Endodermal cell (in vitro differentiated cells): ENCODE measurements around the gene TMEM151A. TPM values are rescaled to one million over a fixed set of nuclear protein-coding genes. Genes with fewer than 3 reads are reported as not detected.

Source experiments
- DNase-seq: peaks from one replicate; pipeline ENCODE4 v3.0.0-alpha.2; 2017
- H3K27ac ChIP-seq: 2 replicates; pipeline ENCODE4 v1.5.1; 2013; ENCODE audit warnings: mild to moderate bottlenecking, low read depth, low read length, moderate library complexity
- H3K27me3 ChIP-seq: 2 replicates; pipeline ENCODE4 v1.6.1; 2013; ENCODE audit warnings: mild to moderate bottlenecking, low read length, moderate library complexity; ENCODE audit not compliant: insufficient read depth, control insufficient read depth, poor library complexity, severe bottlenecking
- H3K36me3 ChIP-seq: 2 replicates; pipeline ENCODE4 v1.7.0; 2013; ENCODE audit warnings: mild to moderate bottlenecking, low read length, moderate library complexity; ENCODE audit not compliant: control insufficient read depth, insufficient read depth
- H3K4me1 ChIP-seq: one replicate; pipeline ENCODE4 v1.7.0; 2013; ENCODE audit warnings: low read length; ENCODE audit not compliant: control insufficient read depth, insufficient read depth
- H3K4me3 ChIP-seq: 2 replicates; pipeline ENCODE4 v1.5.1; 2013; ENCODE audit warnings: mild to moderate bottlenecking, low read length, moderate library complexity
- H3K9ac ChIP-seq: 2 replicates; pipeline ENCODE4 v1.6.1; 2013; ENCODE audit warnings: mild to moderate bottlenecking, low read length, moderate library complexity; ENCODE audit not compliant: poor library complexity, severe bottlenecking; ENCODE audit errors: extremely low read depth
- H3K9me3 ChIP-seq: 2 replicates; pipeline ENCODE4 v1.6.1; 2013; ENCODE audit warnings: mild to moderate bottlenecking, low read length, moderate library complexity; ENCODE audit not compliant: control insufficient read depth
- H3K27ac Mint-ChIP-seq: 2 replicates; pipeline ENCODE4 v1.8.0; 2020; ENCODE audit warnings: mixed read lengths
- H3K27me3 Mint-ChIP-seq: 2 replicates; pipeline ENCODE4 v1.8.0; 2021; ENCODE audit warnings: mild to moderate bottlenecking, mixed read lengths; ENCODE audit not compliant: insufficient read depth
- H3K36me3 Mint-ChIP-seq: 2 replicates; pipeline ENCODE4 v1.8.0; 2020; ENCODE audit warnings: low read depth, mixed read lengths
- H3K4me1 Mint-ChIP-seq: 2 replicates; pipeline ENCODE4 v1.8.0; 2020; ENCODE audit warnings: mixed read lengths
- H3K4me3 Mint-ChIP-seq: 2 replicates; pipeline ENCODE4 v1.8.0; 2020; ENCODE audit warnings: mild to moderate bottlenecking, moderate library complexity, mixed read lengths
- H3K9me3 Mint-ChIP-seq: 2 replicates; pipeline ENCODE4 v1.8.0; 2020; ENCODE audit warnings: mild to moderate bottlenecking, mixed read lengths
- WGBS, 2 experiments: methylation state at CpG; one replicate each; pipeline versions ENCODE4 v1.1.5 to v1.1.7; 2013; ENCODE audit warnings: missing lambda C conversion rate in 2 of 2, mixed read lengths in 1 of 2; ENCODE audit not compliant: insufficient coverage in 1 of 2, insufficient read length in 1 of 2; 5-methylcytosine and 5-hydroxymethylcytosine counted together
- total RNA-seq, 2 donors: library from RNA; stranded (reverse); fragmentation: NEBNext Ultra II Directional in 1 of 2; extraction: Animal tissue kit (Norgen Biotek cat#: 25700) in 1 of 2; gene quantifications; 2 replicates in 1 of 2; 3 replicates in 1 of 2; pipeline ENCODE4 v1.2.1, GENCODE V29; 2021
- TF ChIP-seq, protein P1 (sequence below): fragments of 200-600 bp; sonication (generic); conservative IDR thresholded peaks from 2 replicates; pipeline ENCODE4 v1.5.0; 2021; ENCODE audit warnings: antibody characterized with exemption, mild to moderate bottlenecking

Gene TMEM151A
- total RNA-seq, 2 donors from 2014 or later = 0.20 TPM; not detected in 1

DNA sequence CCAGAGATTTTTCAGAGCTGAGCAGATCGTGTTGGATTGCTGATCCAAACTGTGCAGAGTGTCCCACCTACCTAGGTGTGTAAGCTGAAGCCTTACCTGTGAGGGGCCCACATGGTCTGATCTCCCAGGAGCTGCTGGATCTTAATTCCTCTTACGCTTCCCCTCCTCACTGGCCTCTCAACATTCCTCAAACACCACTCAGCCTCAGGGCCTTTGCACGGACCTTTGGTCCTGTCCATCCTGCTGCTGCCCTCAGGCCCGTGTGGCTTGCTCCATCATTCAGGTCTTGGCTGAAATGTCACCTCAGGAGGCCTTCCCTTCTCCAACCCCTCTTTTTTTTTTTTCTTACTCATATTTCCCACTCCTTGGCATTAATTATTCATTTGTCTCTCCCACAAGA, 44.4 kb upstream of the TMEM151A start:
- 95 to 96% methylated on average over 3 to 4 of the region's 4 CpGs for WGBS, 2 experiments

DNA sequence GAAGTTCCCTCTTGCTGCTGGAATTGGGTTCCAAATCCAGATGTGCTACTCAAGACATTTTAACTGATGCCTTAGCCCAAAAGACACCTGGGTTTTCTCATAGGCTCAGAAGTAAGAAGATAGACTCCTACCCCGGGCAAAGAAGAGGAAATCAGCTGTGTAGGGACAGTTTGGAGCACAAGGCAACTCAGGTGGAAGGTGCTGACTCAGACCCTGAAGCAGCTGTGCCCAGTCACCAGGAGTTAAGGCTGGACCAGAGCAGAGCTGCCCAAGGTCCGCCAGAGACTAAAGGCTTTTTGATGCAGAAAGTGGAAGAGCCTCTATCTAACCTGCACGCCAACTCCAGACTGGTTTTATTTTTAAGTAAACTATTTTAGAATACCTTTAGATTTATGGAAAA, 43.9 kb upstream of the TMEM151A start:
- no peaks in the 10 kb centered on the region for H3K9me3 ChIP-seq
- H3K27me3 ChIP-seq = no peaks in the 10 kb centered on the region
- WGBS, 2 experiments = 93% methylated on average over 3 of the region's 3 CpGs
- DNase-seq = no peak
- no peak overlapping the region for H3K27ac ChIP-seq
- H3K36me3 ChIP-seq = peaks cover 19% of the 10 kb centered on the region
- Mint-ChIP-seq H3K36me3 (peaks cover 18% of the 10 kb centered on the region), H3K27me3 (no peaks in the 10 kb centered on the region), H3K4me3 (no peak overlapping the region), H3K9me3 (no peaks in the 10 kb centered on the region), H3K27ac (no peak overlapping the region), H3K4me1 (peaks cover 5% of the 10 kb centered on the region)
- H3K4me3 ChIP-seq = no peak overlapping the region
- H3K9ac ChIP-seq = no peak overlapping the region
- no peaks in the 10 kb centered on the region for H3K4me1 ChIP-seq
- TF ChIP-seq, protein P1, sequence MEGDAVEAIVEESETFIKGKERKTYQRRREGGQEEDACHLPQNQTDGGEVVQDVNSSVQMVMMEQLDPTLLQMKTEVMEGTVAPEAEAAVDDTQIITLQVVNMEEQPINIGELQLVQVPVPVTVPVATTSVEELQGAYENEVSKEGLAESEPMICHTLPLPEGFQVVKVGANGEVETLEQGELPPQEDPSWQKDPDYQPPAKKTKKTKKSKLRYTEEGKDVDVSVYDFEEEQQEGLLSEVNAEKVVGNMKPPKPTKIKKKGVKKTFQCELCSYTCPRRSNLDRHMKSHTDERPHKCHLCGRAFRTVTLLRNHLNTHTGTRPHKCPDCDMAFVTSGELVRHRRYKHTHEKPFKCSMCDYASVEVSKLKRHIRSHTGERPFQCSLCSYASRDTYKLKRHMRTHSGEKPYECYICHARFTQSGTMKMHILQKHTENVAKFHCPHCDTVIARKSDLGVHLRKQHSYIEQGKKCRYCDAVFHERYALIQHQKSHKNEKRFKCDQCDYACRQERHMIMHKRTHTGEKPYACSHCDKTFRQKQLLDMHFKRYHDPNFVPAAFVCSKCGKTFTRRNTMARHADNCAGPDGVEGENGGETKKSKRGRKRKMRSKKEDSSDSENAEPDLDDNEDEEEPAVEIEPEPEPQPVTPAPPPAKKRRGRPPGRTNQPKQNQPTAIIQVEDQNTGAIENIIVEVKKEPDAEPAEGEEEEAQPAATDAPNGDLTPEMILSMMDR = no peak

More for the DNA sequence above, 44.4 kb upstream of the TMEM151A start:
- no peaks in the 10 kb centered on the region for H3K27me3 Mint-ChIP-seq
- Histone ChIP-seq H3K4me3 (no peak overlapping the region), H3K36me3 (peaks cover 22% of the 10 kb centered on the region), H3K27me3 (no peaks in the 10 kb centered on the region), H3K9ac (no peak overlapping the region), H3K27ac (no peak overlapping the region), H3K9me3 (no peaks in the 10 kb centered on the region), H3K4me1 (no peaks in the 10 kb centered on the region)
- peaks cover 23% of the 10 kb centered on the region for H3K36me3 Mint-ChIP-seq
- DNase-seq = no peak
- TF ChIP-seq, protein P1 = no peak
- no peak overlapping the region for H3K27ac Mint-ChIP-seq
- peaks cover 5% of the 10 kb centered on the region for H3K4me1 Mint-ChIP-seq
- no peaks in the 10 kb centered on the region for H3K9me3 Mint-ChIP-seq
- no peak overlapping the region for H3K4me3 Mint-ChIP-seq

DNA sequence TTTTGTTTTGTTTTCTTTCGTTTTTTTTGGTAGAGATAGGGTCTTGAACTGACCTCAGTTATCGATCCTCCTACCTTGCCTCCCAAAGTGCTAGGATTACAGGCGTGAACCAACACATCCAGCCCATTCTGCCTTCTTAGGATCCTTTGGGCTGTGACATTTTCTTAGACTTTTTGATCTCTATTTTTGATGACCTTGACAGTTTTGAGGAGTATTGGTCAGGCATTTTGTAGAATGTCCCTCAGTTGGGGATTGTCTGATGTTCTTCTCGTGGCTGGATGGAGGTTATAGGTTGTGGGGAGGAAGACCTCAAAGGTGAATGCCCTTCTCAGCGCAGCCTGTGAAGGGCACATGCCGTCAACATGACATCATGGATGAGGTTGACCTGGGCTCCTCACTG, 42.8 kb upstream of the TMEM151A start:
- H3K9me3 ChIP-seq = no peaks in the 10 kb centered on the region
- peaks cover 16% of the 10 kb centered on the region for H3K36me3 ChIP-seq
- DNase-seq = no peak
- H3K27ac ChIP-seq = no peak overlapping the region
- H3K4me3 ChIP-seq = no peak overlapping the region
- no peak overlapping the region for H3K27ac Mint-ChIP-seq
- H3K27me3 ChIP-seq = no peaks in the 10 kb centered on the region
- H3K27me3 Mint-ChIP-seq = no peaks in the 10 kb centered on the region
- peaks cover 22% of the 10 kb centered on the region for H3K36me3 Mint-ChIP-seq
- peaks cover 5% of the 10 kb centered on the region for H3K4me1 Mint-ChIP-seq
- H3K4me3 Mint-ChIP-seq = no peak overlapping the region
- H3K9me3 Mint-ChIP-seq = no peaks in the 10 kb centered on the region
- H3K9ac ChIP-seq = no peak overlapping the region
- H3K4me1 ChIP-seq = no peaks in the 10 kb centered on the region
- WGBS, 2 experiments = 90 to 100% methylated on average over 3 to 6 of the region's 6 CpGs
- TF ChIP-seq, protein P1 = no peak
